OCI-LY7 (cell line): ENCODE results near the gene EBF3. TPM values are rescaled to one million over a fixed set of nuclear protein-coding genes. Genes with fewer than 3 reads are reported as not detected.

Experiments used
- BruUV-seq: library from RNA; stranded (reverse); fragments of 400-500 nt; replicated peaks from 2 replicates; lab custom pipeline; 2021; lab: Mats Ljungman, UMichigan
- CTCF ChIA-PET: fragments of 300-600 bp; sonication (Branson Sonifier 250); formaldehyde crosslinking; loops from one replicate; lab custom pipeline; 2022; ENCODE audit warnings: antibody characterized with exemption; ENCODE audit not compliant: unreplicated experiment; lab: Charles Lee
- POLR2A ChIA-PET: fragments of 300-600 bp; sonication (Branson Sonifier 250); formaldehyde crosslinking; loops from one replicate; lab custom pipeline; 2022; ENCODE audit warnings: antibody characterized with exemption; lab: Charles Lee
- DNase-seq: peaks from one replicate; pipeline ENCODE4 v3.0.0-alpha.2; 2015; ENCODE audit warnings: low spot score
- H2AFZ ChIP-seq: fragments of 200-600 bp; sonication (generic), shearing (Covaris generic); 2 replicates; pipeline ENCODE4 v1.6.1; 2014; ENCODE audit warnings: mild to moderate bottlenecking, antibody characterized with exemption, low read length, moderate library complexity
- H3K27ac ChIP-seq: fragments of 200-600 bp; sonication (generic); 2 replicates; pipeline ENCODE4 v1.5.1; 2014; ENCODE audit warnings: mixed run types, low read depth, mild to moderate bottlenecking, moderate library complexity, low read length, inconsistent platforms; ENCODE audit not compliant: poor library complexity, severe bottlenecking
- H3K36me3 ChIP-seq: fragments of 200-600 bp; sonication (generic); 2 replicates; pipeline ENCODE4 v1.6.1; 2014; ENCODE audit warnings: mild to moderate bottlenecking, antibody characterized with exemption, low read length, moderate library complexity, mixed read lengths; ENCODE audit not compliant: insufficient read depth
- H3K4me1 ChIP-seq: fragments of 200-600 bp; sonication (generic); 2 replicates; pipeline ENCODE4 v1.5.1; 2014; ENCODE audit warnings: mild to moderate bottlenecking, low read length; ENCODE audit not compliant: insufficient read depth, poor library complexity, severe bottlenecking
- H3K4me2 ChIP-seq: fragments of 200-600 bp; sonication (generic); 2 replicates; pipeline ENCODE4 v1.6.1; 2014; ENCODE audit warnings: mild to moderate bottlenecking, low read length
- H3K4me3 ChIP-seq: fragments of 200-600 bp; sonication (generic); 2 replicates; pipeline ENCODE4 v1.5.1; 2014; ENCODE audit warnings: mild to moderate bottlenecking, low read depth, low read length; ENCODE audit not compliant: poor library complexity, severe bottlenecking
- H3K79me2 ChIP-seq: fragments of 200-600 bp; sonication (generic); 2 replicates; pipeline ENCODE4 v1.6.1; 2016; ENCODE audit warnings: low read depth, mild to moderate bottlenecking, low read length, moderate library complexity, mixed read lengths; ENCODE audit not compliant: insufficient read depth
- H3K9me2 ChIP-seq: fragments of 200-600 bp; sonication (generic); 2 replicates; pipeline ENCODE4 v1.6.1; 2016; ENCODE audit warnings: mild to moderate bottlenecking, low read length, mixed read lengths; ENCODE audit not compliant: insufficient read depth
- H3K9me3 ChIP-seq: fragments of 200-600 bp; sonication (generic); 2 replicates; pipeline ENCODE4 v1.6.1; 2014; ENCODE audit warnings: mild to moderate bottlenecking, mixed run types, low read length, mixed read lengths
- H4K20me1 ChIP-seq: fragments of 200-600 bp; sonication (generic); 2 replicates; pipeline ENCODE4 v1.6.1; 2014; ENCODE audit warnings: mild to moderate bottlenecking, antibody characterized with exemption, low read length, moderate library complexity, mixed read lengths; ENCODE audit not compliant: insufficient read depth
- CTCF ChIP-seq: fragments of 200-600 bp; sonication (generic); conservative IDR thresholded peaks from 2 replicates; pipeline ENCODE4 v1.5.1; 2014; ENCODE audit warnings: mild to moderate bottlenecking, antibody characterized with exemption, low read length, moderate library complexity, mixed read lengths
- EZH2phosphoT487 ChIP-seq: fragments of 200-600 bp; sonication (generic); IDR thresholded peaks from 2 replicates; pipeline ENCODE4 v1.6.1; 2018; ENCODE audit warnings: low read depth, borderline replicate concordance, mild to moderate bottlenecking, mixed run types, antibody characterized with exemption, low read length, moderate library complexity, mixed read lengths
- intact Hi-C: fragments of 100-400 bp; cut with micrococcal nuclease; formaldehyde crosslinking; loops from one replicate; pipeline ENCODE4 v1.10.0; 2022; ENCODE audit not compliant: unreplicated experiment
- total RNA-seq, 2 experiments: library from RNA; depleted of rRNA in 1 of 2; stranded (reverse); fragments of >200 nt in 1 of 2; shearing (Covaris generic) in 1 of 2; gene quantifications; 2 replicates each; pipeline ENCODE4 v1.2.3, GENCODE V29; 2014 to 2022

Gene EBF3
- total RNA-seq, 2 experiments from 2014 or later: not detected

- Histone ChIP-seq H2AFZ (no peak overlapping the region), H3K27ac (no peak overlapping the region), H3K4me1 (no peaks in the 10 kb centered on the region), H3K79me2 (no peaks in the 10 kb centered on the region), H4K20me1 (no peaks in the 10 kb centered on the region), H3K4me2 (no peak overlapping the region), H3K9me2 (no peaks in the 10 kb centered on the region), H3K4me3 (no peak overlapping the region), H3K36me3 (no peaks in the 10 kb centered on the region), H3K9me3 (no peaks in the 10 kb centered on the region)
- POLR2A ChIA-PET: no interaction called here
- no TSS peak for BruUV-seq
- CTCF ChIA-PET: no interaction called here
- intact Hi-C loops: no loop called here
- DNase-seq: no peak
- TF ChIP-seq CTCF: no peak
- no peak for TF ChIP-seq EZH2phosphoT487
Observed at GRCh38 chr10:129969911-129970464, 5.9 kb upstream of the EBF3 start.

DNA sequence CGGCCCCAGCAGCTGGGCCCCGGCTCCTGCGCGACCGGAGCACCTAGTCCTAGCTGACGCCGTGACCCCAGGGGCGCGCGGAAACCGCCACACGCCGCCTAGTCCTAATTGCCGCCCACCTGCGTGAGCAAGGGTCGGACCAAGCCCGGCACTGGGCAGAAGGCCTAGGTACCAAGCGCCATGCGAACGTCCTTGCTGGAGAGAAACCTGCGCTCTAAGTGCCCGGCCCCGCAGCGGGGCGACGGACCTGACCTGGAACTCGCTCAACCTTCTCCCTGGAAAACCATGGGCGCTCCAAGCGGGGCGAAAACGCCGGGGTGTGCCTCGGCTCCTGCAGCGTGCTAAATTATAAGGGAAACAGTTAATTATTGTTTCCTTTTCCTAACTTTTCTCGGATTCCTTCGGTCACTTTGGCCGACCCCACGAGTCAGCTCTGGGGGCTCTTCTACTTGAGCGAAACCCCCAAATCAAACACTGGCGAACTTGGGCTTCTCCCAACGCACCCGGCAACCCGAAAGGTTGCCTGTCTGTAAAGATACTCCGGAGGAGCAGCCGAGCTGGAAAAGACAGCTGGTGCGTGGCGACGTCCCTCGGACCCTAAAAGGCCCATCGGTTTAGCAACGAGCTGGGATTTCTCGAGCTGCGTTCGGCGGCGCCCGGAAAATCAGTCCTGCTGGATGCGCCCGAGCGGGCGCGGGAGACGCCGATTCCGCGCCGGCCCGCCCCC is 5.3 kb upstream of the EBF3 start:
- H3K9me2 ChIP-seq: no peaks in the 10 kb centered on the region
- POLR2A ChIA-PET: no interaction called here
- no peak overlapping the region for H2AFZ ChIP-seq
- DNase-seq: no peak
- no peaks in the 10 kb centered on the region for H3K4me1 ChIP-seq
- no peak for TF ChIP-seq CTCF
- no peak for TF ChIP-seq EZH2phosphoT487
- intact Hi-C loops: no loop called here
- H3K4me3 ChIP-seq: no peak overlapping the region
- H4K20me1 ChIP-seq: no peaks in the 10 kb centered on the region
- H3K36me3 ChIP-seq: no peaks in the 10 kb centered on the region
- CTCF ChIA-PET: no interaction called here
- BruUV-seq: no TSS peak
- no peak overlapping the region for H3K4me2 ChIP-seq
- no peaks in the 10 kb centered on the region for H3K79me2 ChIP-seq
- no peaks in the 10 kb centered on the region for H3K9me3 ChIP-seq
- no peak overlapping the region for H3K27ac ChIP-seq

DNA sequence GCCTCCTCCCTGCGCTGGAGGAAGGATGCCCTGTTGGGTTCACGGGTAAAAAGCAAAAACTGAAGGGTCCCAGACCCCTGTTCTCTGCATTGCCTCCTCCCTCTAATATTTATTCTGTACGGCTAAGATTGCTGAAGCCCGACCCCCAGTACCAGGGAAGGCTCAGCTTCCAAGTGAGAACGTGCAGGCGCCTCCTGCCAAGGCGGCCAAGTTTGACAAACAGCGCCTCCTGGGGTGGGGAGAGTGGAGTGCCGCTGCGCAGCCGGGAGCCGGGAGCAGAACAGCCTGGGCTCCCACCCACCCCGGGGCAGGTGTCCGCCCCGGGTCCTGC is 4.7 kb upstream of the EBF3 start:
- H3K36me3 ChIP-seq: no peaks in the 10 kb centered on the region
- CTCF ChIA-PET: no interaction called here
- no peak for TF ChIP-seq CTCF
- TF ChIP-seq EZH2phosphoT487: no peak
- no peak overlapping the region for H3K4me2 ChIP-seq
- DNase-seq: no peak
- POLR2A ChIA-PET: no interaction called here
- no peaks in the 10 kb centered on the region for H3K9me2 ChIP-seq
- no peaks in the 10 kb centered on the region for H3K9me3 ChIP-seq
- intact Hi-C loops: no loop called here
- BruUV-seq: no TSS peak
- H3K79me2 ChIP-seq: no peaks in the 10 kb centered on the region
- H3K27ac ChIP-seq: no peak overlapping the region
- H3K4me3 ChIP-seq: no peak overlapping the region
- H2AFZ ChIP-seq: no peak overlapping the region
- no peaks in the 10 kb centered on the region for H4K20me1 ChIP-seq
- no peaks in the 10 kb centered on the region for H3K4me1 ChIP-seq
